ENCODE results near the gene TP53TG5. TPM values are rescaled to one million over a fixed set of nuclear protein-coding genes. Genes with fewer than 3 reads are reported as not detected.

The TP53TG5 gene
- total and polyA plus RNA-seq, 2 donors (not counting 1 experiment from before 2014, with no cell fraction given) = 0.14 TPM; not detected in 1

DNA sequence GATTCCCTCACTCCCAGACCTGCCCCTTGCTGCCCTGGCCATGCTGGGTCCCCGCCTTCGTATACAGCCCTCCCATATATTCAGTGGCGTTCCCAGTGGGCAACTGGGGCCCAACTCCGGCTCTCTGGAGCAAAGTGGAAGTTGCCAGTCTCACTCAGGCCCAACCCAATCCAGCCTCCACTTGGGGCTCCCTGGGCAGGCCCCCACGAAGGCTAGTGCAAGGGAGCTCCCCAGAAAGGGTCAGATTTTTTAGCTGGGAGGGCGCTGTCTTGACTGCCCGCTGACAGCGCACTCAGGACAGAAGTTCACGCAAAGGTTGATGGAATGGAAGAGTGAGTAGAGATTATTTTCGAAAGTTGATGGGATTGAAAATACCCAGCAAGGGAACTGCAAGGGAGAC is 5.9 kb downstream of the TP53TG5 start:
- no peaks in the 10 kb centered on the region for H4K20me1 ChIP-seq (ENCODE audit: control insufficient read depth, extremely low read depth, insufficient read depth, low read length)
- no peak overlapping the region for H3K4me2 ChIP-seq (ENCODE audit: extremely low read depth, insufficient read depth, low read length)
- H3K36me3 ChIP-seq (ENCODE audit: control insufficient read depth, insufficient read depth, low read length) = peaks cover 7% of the 10 kb centered on the region
- no peaks in the 10 kb centered on the region for H3K79me2 ChIP-seq (ENCODE audit: control insufficient read depth, insufficient read depth, low read length)
- H3K9ac ChIP-seq (ENCODE audit: insufficient read depth, low read length) = no peak overlapping the region
- no peak overlapping the region for H3K27ac ChIP-seq (ENCODE audit: insufficient read depth, low read length)
- H3K4me1 ChIP-seq (ENCODE audit: control insufficient read depth, extremely low read depth, insufficient read depth, low read length) = peaks cover 2% of the 10 kb centered on the region
- no peaks in the 10 kb centered on the region for H3K27me3 ChIP-seq (ENCODE audit: control insufficient read depth, insufficient read depth, low read length)
- TF ChIP-seq, protein P1, sequence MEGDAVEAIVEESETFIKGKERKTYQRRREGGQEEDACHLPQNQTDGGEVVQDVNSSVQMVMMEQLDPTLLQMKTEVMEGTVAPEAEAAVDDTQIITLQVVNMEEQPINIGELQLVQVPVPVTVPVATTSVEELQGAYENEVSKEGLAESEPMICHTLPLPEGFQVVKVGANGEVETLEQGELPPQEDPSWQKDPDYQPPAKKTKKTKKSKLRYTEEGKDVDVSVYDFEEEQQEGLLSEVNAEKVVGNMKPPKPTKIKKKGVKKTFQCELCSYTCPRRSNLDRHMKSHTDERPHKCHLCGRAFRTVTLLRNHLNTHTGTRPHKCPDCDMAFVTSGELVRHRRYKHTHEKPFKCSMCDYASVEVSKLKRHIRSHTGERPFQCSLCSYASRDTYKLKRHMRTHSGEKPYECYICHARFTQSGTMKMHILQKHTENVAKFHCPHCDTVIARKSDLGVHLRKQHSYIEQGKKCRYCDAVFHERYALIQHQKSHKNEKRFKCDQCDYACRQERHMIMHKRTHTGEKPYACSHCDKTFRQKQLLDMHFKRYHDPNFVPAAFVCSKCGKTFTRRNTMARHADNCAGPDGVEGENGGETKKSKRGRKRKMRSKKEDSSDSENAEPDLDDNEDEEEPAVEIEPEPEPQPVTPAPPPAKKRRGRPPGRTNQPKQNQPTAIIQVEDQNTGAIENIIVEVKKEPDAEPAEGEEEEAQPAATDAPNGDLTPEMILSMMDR (conservative IDR thresholded peaks at IDR 0.05 in 1 of 2, IDR thresholded peaks at IDR 0.05 in 1 of 2; ENCODE audit: low read depth in 1 of 2, low read length in 2 of 2) = no peak
- no peak for TF ChIP-seq EZH2 (IDR thresholded peaks at IDR 0.05; ENCODE audit: low read length, missing control alignments)
- H2AFZ ChIP-seq (ENCODE audit: low read length) = no peak overlapping the region
- H3K4me3 ChIP-seq (replicated peaks in 1 of 4; ENCODE audit: control extremely low read depth in 1 of 4, insufficient read depth in 1 of 4, low read depth in 3 of 4, low read length in 4 of 4) = no peak overlapping the region
- no peak for DNase-seq (ENCODE audit: low read depth in 2 of 2)
- no peaks in the 10 kb centered on the region for H3K9me3 ChIP-seq (ENCODE audit: control insufficient read depth, insufficient read depth, low read depth, low read length)

DNA sequence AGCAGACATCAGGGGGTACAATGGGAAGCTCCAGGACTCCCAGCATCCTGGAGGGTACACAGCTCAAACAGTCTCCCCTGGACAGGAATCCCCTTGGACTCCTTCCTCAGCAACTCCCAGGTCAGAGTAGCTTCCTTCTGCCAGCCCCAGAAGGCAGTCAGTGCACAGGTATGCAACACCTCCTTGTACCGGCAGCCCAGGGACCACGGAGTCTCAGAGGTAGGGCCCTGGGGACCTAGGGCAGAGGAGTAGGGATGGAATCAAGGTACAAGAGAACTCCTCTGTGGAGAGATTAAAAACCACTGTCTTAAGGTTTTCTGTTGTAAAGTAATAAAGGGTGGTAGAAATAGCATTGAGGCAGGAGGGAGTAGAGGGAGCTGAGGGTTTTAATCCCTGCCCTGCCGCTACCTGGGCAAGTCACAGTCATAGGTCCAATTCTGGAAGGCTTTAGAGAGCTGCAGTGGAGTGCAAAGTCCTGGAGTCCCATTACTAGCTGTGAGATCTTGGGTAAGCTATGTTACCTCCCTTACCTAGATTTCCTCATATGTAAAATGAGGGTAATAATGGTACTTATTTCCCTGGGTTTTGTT is 7.5 kb downstream of the TP53TG5 start:
- Histone ChIP-seq H3K4me2 (ENCODE audit: extremely low read depth, insufficient read depth, low read length) (no peak overlapping the region), H3K79me2 (ENCODE audit: control insufficient read depth, insufficient read depth, low read length) (no peaks in the 10 kb centered on the region), H3K9ac (ENCODE audit: insufficient read depth, low read length) (no peak overlapping the region), H3K4me3 (replicated peaks in 1 of 4; ENCODE audit: control extremely low read depth in 1 of 4, insufficient read depth in 1 of 4, low read depth in 3 of 4, low read length in 4 of 4) (no peak overlapping the region), H3K36me3 (ENCODE audit: control insufficient read depth, insufficient read depth, low read length) (peaks cover 14% of the 10 kb centered on the region), H3K27me3 (ENCODE audit: control insufficient read depth, insufficient read depth, low read length) (no peaks in the 10 kb centered on the region), H3K4me1 (ENCODE audit: control insufficient read depth, extremely low read depth, insufficient read depth, low read length) (peaks cover 2% of the 10 kb centered on the region), H2AFZ (ENCODE audit: low read length) (no peak overlapping the region), H3K27ac (ENCODE audit: insufficient read depth, low read length) (no peak overlapping the region), H3K9me3 (ENCODE audit: control insufficient read depth, insufficient read depth, low read depth, low read length) (no peaks in the 10 kb centered on the region), H4K20me1 (ENCODE audit: control insufficient read depth, extremely low read depth, insufficient read depth, low read length) (no peaks in the 10 kb centered on the region)
- TF ChIP-seq EZH2 (IDR thresholded peaks at IDR 0.05; ENCODE audit: low read length, missing control alignments) = no peak
- TF ChIP-seq, protein P1 (conservative IDR thresholded peaks at IDR 0.05 in 1 of 2, IDR thresholded peaks at IDR 0.05 in 1 of 2; ENCODE audit: low read depth in 1 of 2, low read length in 2 of 2) = no peak
- DNase-seq (ENCODE audit: low read depth in 2 of 2) = no peak

DNA sequence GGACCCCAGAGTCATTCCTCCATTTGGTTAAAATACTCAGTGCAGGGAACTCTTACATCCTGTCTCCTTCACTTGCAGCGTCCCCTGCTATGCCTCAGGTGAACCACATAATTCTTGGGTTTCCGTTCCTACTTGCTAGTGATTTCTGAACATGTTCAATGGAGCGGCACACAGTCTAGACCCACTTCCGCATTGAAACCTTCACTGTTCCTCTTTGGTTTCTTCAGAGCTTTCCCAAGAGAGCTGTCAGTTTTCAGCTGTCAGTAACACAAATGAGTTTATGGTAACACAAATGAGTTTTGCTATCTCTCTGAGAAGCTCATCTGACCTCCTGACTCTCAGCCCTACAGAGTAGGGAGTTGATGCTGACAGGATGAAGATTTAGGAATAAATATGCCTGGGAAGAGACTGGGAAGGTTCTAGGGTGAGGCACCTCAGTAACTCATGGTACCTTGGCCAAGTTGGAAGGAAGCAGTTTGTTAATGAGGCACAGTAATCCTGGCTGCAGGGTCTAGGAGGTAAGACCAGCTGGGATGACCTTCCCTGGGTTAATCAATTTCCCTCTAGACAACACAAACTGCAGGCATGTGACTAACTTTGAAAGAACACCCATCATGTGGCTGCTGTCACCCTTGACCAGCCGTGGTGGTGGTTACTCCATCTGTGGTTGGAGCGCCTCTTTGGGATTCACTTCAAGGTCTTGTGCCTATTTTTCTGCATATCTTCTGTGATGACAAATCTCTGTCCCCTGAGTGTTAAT is 9.7 kb downstream of the TP53TG5 start:
- H3K36me3 ChIP-seq (ENCODE audit: control insufficient read depth, insufficient read depth, low read length) = peaks cover 16% of the 10 kb centered on the region
- no peak overlapping the region for H3K4me2 ChIP-seq (ENCODE audit: extremely low read depth, insufficient read depth, low read length)
- no peak overlapping the region for H3K4me3 ChIP-seq (replicated peaks in 1 of 4; ENCODE audit: control extremely low read depth in 1 of 4, insufficient read depth in 1 of 4, low read depth in 3 of 4, low read length in 4 of 4)
- TF ChIP-seq EZH2 (IDR thresholded peaks at IDR 0.05; ENCODE audit: low read length, missing control alignments) = no peak
- TF ChIP-seq, protein P1 (conservative IDR thresholded peaks at IDR 0.05 in 1 of 2, IDR thresholded peaks at IDR 0.05 in 1 of 2; ENCODE audit: low read depth in 1 of 2, low read length in 2 of 2) = no peak
- H3K9me3 ChIP-seq (ENCODE audit: control insufficient read depth, insufficient read depth, low read depth, low read length) = no peaks in the 10 kb centered on the region
- no peak overlapping the region for H3K9ac ChIP-seq (ENCODE audit: insufficient read depth, low read length)
- peaks cover 4% of the 10 kb centered on the region for H3K4me1 ChIP-seq (ENCODE audit: control insufficient read depth, extremely low read depth, insufficient read depth, low read length)
- no peaks in the 10 kb centered on the region for H4K20me1 ChIP-seq (ENCODE audit: control insufficient read depth, extremely low read depth, insufficient read depth, low read length)
- peaks cover 14% of the 10 kb centered on the region for H3K79me2 ChIP-seq (ENCODE audit: control insufficient read depth, insufficient read depth, low read length)
- H2AFZ ChIP-seq (ENCODE audit: low read length) = no peak overlapping the region
- DNase-seq (ENCODE audit: low read depth in 2 of 2) = no peak
- no peaks in the 10 kb centered on the region for H3K27me3 ChIP-seq (ENCODE audit: control insufficient read depth, insufficient read depth, low read length)
- H3K27ac ChIP-seq (ENCODE audit: insufficient read depth, low read length) = no peak overlapping the region

Measured in fibroblast of lung (primary cell).